Fibroblast of skin of right quadriceps (primary cell): ENCODE measurements around the gene MYBPHL.

Experiments
- DNase-seq: peaks from one replicate; pipeline ENCODE4 v3.0.0-alpha.2; 2013

Gene MYBPHL

DNA sequence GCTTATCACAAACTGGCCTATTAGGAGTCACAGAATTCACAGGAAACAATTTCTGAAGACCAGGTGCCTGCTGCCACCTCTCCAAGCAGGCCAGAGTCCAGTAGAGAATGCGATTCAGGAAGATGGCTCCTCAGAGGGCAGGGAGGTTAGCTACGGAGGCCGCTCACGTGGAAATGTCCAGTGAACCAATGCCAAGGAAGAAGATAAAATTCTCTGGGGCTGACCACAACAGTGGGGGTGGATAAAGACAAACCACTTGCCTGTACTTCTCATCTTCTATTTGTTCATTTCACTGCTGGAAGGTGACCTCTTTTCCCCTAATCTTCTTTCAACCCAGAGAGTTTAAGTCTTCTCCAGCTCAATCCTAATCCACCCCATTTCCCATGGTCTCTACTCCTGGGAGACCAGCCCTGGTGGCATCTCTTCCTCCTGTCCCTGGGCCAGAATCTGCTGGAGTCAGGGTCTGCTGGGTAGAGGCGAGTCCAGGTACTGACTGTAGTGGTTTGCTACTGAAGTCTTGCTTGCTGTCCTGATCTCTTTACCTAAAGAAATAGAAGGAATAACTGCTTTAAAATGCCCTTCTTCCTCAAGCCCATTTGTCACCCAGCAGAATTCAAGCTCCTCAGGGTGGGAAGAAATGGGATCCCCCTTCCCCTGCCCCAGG, 27.1 kb downstream of the MYBPHL start:
- no peak for DNase-seq

- DNase-seq, result peak; percentile 51
Measured at GRCh38 chr1:109277434-109278204, 29.2 kb downstream of the MYBPHL start.

DNA sequence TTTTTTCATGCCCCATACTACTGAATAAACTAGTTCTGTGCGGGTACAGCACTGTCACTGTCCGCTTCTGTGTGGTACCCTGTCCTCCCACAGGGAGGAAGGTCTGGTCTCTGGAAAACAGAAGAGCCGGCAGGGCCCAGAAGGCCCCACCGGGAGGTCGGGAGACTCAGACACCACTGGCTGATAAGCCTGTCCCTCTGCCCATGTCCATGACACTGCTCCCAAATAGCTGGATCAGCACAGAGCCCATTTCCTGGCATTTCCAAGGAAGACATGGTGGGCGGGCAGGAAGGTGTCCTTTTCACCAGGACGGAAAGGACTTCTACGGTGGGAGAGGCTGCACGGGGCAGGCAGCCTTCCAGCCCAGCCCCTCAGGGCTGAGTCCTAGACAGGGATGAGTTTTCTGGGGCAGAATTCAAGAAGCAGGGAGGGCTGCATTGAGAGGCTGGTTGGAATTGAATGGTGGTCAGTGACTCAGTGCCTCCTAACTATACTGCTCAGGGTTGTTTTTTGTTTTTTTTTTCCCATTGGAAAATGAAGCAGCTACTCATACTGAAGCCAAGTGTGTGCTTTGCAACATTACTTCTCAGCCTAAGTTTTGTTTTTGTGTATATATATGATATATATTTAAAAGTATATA, 31.0 kb downstream of the MYBPHL start:
- peak; percentile 58 for DNase-seq

- DNase-seq, result peak; percentile 62
Measured at GRCh38 chr1:109274533-109275476, 32.0 kb downstream of the MYBPHL start.

GRCh38 chr1:109273570-109274288, 33.1 kb downstream of the MYBPHL start:
- DNase-seq, result no peak

GRCh38 chr1:109272831-109273547, 33.8 kb downstream of the MYBPHL start:
- DNase-seq, result no peak

GRCh38 chr1:109272021-109272799, 34.6 kb downstream of the MYBPHL start:
- DNase-seq, result no peak

- no peak for DNase-seq
Measured at GRCh38 chr1:109271458-109271857, 35.4 kb downstream of the MYBPHL start.

GRCh38 chr1:109270623-109271317, 36.0 kb downstream of the MYBPHL start:
- DNase-seq, result no peak

- no peak for DNase-seq
Measured at GRCh38 chr1:109269981-109270622, 36.7 kb downstream of the MYBPHL start.

DNA sequence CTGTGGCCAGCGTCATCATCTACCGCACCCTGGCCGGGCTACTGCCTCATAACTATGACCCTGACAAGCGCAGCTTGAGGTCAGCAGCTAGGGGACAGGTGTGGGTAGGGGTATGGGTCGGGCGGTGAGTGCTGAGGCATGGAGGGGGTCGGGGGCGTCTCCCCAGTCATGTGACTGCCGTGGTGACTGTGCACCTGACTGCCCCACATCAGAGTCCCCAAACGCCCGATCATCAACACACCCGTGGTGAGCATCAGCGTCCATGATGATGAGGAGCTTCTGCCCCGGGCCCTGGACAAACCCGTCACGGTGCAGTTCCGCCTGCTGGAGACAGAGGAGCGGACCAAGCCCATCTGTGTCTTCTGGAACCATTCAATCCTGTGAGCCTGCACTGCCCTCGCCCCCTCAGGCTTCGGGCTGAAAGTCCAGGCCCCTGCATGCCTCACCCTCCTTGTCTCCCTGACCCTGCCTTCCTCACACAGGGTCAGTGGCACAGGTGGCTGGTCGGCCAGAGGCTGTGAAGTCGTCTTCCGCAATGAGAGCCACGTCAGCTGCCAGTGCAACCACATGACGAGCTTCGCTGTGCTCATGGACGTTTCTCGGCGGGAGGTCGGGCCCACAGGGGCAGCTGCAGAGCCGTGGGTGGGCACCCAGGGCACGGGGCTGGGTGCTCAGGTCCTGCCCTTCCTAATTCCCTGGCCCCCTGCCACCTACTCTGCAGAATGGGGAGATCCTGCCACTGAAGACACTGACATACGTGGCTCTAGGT, 37.4 kb downstream of the MYBPHL start:
- DNase-seq, result no peak

GRCh38 chr1:109268431-109269211, 38.2 kb downstream of the MYBPHL start:
- no peak for DNase-seq

DNA sequence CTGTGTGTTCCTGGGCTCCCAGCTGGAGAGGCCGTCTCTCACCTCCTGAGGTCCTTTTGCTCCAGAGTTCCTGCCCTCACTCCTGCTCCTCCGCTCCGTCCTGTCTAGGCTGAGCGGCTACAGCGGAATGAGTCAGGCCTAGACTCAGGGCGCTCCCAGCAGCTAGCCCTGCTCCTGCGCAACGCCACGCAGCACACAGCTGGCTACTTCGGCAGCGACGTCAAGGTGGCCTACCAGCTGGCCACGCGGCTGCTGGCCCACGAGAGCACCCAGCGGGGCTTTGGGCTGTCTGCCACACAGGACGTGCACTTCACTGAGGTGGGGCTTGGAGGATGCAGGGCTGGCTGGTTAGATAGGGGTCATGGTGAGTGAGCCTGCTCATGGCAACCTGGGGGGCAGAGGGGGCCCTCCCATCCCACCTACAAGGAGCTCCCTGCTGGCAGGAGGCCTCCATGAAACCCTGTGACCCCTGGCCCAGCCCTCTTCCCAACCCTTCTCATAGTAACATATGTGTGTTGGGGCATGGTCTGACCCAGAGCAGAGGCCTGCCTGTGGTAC, 39.0 kb downstream of the MYBPHL start:
- no peak for DNase-seq

DNA sequence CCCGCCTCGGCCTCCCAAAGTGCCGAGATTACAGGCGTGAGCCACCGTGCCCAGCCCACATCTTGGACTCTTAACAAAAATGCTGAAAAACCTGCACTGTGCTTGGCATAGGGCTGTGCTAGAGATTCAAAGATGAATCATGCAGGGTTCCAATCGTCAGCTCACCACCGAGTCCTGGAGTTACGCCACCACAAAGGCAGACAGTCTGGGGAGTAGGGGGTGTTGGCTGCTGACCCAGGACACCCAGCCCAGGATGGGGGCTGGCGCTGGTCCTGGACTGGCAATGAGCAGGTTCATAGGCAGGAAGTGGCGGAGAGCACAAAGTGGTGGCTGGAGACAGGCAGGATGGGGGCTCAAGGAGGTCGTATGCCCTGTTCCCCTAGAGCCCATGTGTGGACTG, 39.8 kb downstream of the MYBPHL start:
- peak; percentile 59 for DNase-seq

- DNase-seq, result no peak
Measured at GRCh38 chr1:109265741-109266330, 41.0 kb downstream of the MYBPHL start.

GRCh38 chr1:109265016-109265415, 41.8 kb downstream of the MYBPHL start:
- no peak for DNase-seq

GRCh38 chr1:109264379-109264755, 42.4 kb downstream of the MYBPHL start:
- DNase-seq, result no peak
